Esophagus muscularis mucosa (tissue), 4 donors: ENCODE data around the gene PPP2R3A. TPM values are rescaled to one million over a fixed set of nuclear protein-coding genes. Genes with fewer than 3 reads are reported as not detected.
"Not testable (repeated sequence)": the region's sequence is repeated elsewhere in the genome, so short reads cannot be mapped to it uniquely, and the experiment has no call there.

Experiments used
- DNase-seq: peaks from one replicate; pipeline ENCODE4 v3.0.0-alpha.2; 2017; ENCODE audit errors: extremely low spot score
- H3K27ac ChIP-seq, 4 donors: fragments of 200-600 bp; sonication (generic); replicated peaks in 1 of 4; 1 replicate in 3 of 4; 2 replicates in 1 of 4; pipeline ENCODE4 v1.5.1; 2016 to 2019; ENCODE audit warnings: mild to moderate bottlenecking in 1 of 4
- H3K27me3 ChIP-seq, 4 donors: fragments of 200-600 bp; sonication (generic); one replicate each; pipeline versions ENCODE4 v1.5.1 to v1.6.0; 2016 to 2019
- H3K36me3 ChIP-seq, 4 donors: fragments of 200-600 bp; sonication (generic); one replicate each; pipeline ENCODE4 v1.5.1; 2016 to 2019
- H3K4me1 ChIP-seq, 4 donors: fragments of 200-600 bp; sonication (generic); one replicate each; pipeline ENCODE4 v1.5.1; 2016 to 2019
- H3K4me3 ChIP-seq, 4 donors: fragments of 200-600 bp; sonication (generic); 1 replicate in 2 of 4; 2 replicates in 2 of 4; pipeline ENCODE4 v1.5.1; 2016 to 2019; ENCODE audit warnings: mild to moderate bottlenecking in 4 of 4, moderate library complexity in 1 of 4
- H3K9me3 ChIP-seq, 4 donors: fragments of 200-600 bp; sonication (generic); 1 replicate in 3 of 4; 2 replicates in 1 of 4; pipeline ENCODE4 v1.5.1; 2016 to 2019
- EP300 ChIP-seq: sonication (generic); formaldehyde crosslinking; IDR thresholded peaks from one replicate; pipeline ENCODE4 v1.6.1; 2017; ENCODE audit warnings: antibody characterized with exemption
- POLR2A ChIP-seq: fragments of 450-650 bp; IDR thresholded peaks from one replicate; pipeline ENCODE4 v1.6.1; 2017; ENCODE audit warnings: antibody characterized with exemption, moderate library complexity, mild to moderate bottlenecking, low read depth
- POLR2AphosphoS5 ChIP-seq, 2 donors: sonication (generic); formaldehyde crosslinking; IDR thresholded peaks; one replicate each; pipeline ENCODE4 v1.6.1; 2017; ENCODE audit warnings: antibody characterized with exemption in 2 of 2
- WGBS: methylation state at CpG from one replicate; pipeline ENCODE4 v1.1.5; 2018; 5-methylcytosine and 5-hydroxymethylcytosine counted together
- intact Hi-C: fragments of 100-400 bp; cut with DNase I; formaldehyde crosslinking; loops from one replicate; pipeline ENCODE4 v1.15.1; 2023
- total RNA-seq, 4 donors: library from RNA; depleted of rRNA; stranded (reverse); fragments of >200 nt; gene quantifications; one replicate each; pipeline versions ENCODE4 v1.1.0 to v1.2.1, GENCODE V29; 2016
- TF ChIP-seq, protein P1 (sequence below), 3 experiments: fragments of 200-600 bp in 2 of 3; fragments of 450-650 bp in 1 of 3; sonication (generic) in 2 of 3; IDR thresholded peaks; one replicate each; pipeline ENCODE4 v1.5.1; 2017 to 2019; ENCODE audit warnings: antibody characterized with exemption in 3 of 3, mild to moderate bottlenecking in 2 of 3, moderate library complexity in 1 of 3

Gene PPP2R3A
- total RNA-seq, 4 donors from 2014 or later = 19.4 to 28.9 (median 26.3) TPM

DNA sequence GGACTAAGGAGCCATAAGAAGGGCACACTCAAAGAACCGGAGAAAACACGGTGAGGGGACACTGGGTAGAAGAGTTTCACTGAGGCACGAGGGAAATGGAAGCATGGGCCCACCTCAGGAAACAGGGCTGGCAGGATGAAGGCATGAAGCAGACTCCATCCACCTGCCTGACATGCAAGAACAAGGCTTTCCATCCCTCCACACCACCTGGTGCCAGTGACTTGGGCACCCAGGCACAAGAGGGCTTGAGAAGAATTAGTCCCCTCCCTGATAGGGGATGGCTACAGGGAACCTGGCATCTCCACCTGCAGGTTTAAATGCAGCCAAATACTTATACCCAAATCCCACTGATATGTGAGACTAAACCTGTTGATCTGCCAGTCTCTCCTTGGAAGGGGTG, 38.9 kb upstream of the PPP2R3A start:
- intact Hi-C loops = no loop called here

DNA sequence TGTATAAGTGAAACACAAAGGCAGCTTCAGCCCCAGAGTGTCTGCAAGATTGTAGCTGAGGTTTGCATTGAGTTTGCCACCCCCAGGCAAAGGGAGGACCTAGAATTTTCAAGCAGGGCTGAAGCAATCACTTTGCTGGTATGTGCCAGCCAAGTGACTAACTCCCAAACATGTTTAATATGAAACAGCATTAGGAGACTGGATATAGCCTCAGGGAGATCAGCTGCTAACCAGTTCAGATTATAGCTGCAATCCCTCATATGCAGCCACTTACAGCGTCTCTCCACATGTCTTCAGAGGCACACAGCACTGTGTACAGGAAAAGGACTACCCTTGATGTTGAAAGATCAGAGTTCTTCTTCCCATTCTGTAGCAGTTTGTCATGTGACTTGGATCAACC, 38.4 kb upstream of the PPP2R3A start:
- 60% methylated on average over 1 of the region's 1 CpG for WGBS
- no peak for TF ChIP-seq EP300
- no peak for TF ChIP-seq POLR2AphosphoS5 (IDR thresholded peaks at IDR 0.05)
- TF ChIP-seq, protein P1, sequence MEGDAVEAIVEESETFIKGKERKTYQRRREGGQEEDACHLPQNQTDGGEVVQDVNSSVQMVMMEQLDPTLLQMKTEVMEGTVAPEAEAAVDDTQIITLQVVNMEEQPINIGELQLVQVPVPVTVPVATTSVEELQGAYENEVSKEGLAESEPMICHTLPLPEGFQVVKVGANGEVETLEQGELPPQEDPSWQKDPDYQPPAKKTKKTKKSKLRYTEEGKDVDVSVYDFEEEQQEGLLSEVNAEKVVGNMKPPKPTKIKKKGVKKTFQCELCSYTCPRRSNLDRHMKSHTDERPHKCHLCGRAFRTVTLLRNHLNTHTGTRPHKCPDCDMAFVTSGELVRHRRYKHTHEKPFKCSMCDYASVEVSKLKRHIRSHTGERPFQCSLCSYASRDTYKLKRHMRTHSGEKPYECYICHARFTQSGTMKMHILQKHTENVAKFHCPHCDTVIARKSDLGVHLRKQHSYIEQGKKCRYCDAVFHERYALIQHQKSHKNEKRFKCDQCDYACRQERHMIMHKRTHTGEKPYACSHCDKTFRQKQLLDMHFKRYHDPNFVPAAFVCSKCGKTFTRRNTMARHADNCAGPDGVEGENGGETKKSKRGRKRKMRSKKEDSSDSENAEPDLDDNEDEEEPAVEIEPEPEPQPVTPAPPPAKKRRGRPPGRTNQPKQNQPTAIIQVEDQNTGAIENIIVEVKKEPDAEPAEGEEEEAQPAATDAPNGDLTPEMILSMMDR (IDR thresholded peaks at IDR 0.05) = no peak
- no peak for TF ChIP-seq POLR2A
- Histone ChIP-seq H3K4me1 (peaks cover 8 to 17% (median 12%) of the 10 kb centered on the region in 4 donors), H3K27me3 (no peaks in the 10 kb centered on the region), H3K9me3 (no peaks in the 10 kb centered on the region), H3K4me3 (no peak overlapping the region), H3K27ac (no peak overlapping the region), H3K36me3 (no peaks in the 10 kb centered on the region)
- DNase-seq = peak; percentile 66
- intact Hi-C loops = no loop called here

More for the DNA sequence above, 38.9 kb upstream of the PPP2R3A start:
- H3K4me3 ChIP-seq = no peak overlapping the region
- 88% methylated on average over 3 of the region's 3 CpGs for WGBS
- TF ChIP-seq POLR2A (no peak), EP300 (no peak), POLR2AphosphoS5 (IDR thresholded peaks at IDR 0.05) (no peak)
- TF ChIP-seq, protein P1 (IDR thresholded peaks at IDR 0.05) = no peak
- no peak overlapping the region for H3K27ac ChIP-seq
- H3K36me3 ChIP-seq = no peaks in the 10 kb centered on the region
- peaks cover 8 to 17% (median 12%) of the 10 kb centered on the region in 4 donors for H3K4me1 ChIP-seq
- peak; percentile 78 for DNase-seq
- H3K27me3 ChIP-seq = no peaks in the 10 kb centered on the region
- no peaks in the 10 kb centered on the region for H3K9me3 ChIP-seq

DNA sequence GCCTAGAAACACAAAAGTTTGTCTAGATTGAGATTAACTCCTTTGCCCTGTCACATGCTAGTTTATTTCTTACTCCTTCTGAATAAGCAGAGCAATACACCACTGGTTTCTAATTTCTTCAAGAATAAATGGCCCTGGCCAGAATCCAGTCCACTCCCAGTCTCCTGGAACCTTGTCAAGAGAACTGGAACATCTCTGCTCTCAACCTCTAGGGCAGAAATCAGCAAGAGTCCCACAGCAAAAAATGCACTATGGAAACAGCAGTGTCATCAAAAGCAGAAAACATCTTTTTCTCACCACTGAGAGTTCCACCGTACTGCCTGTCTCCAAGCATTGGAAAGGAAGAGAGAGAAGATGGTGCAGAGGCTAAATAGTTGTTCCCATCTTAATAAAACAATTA, 35.9 kb upstream of the PPP2R3A start:
- TF ChIP-seq EP300 (no peak), POLR2A (no peak), POLR2AphosphoS5 (IDR thresholded peaks at IDR 0.05) (no peak)
- TF ChIP-seq, protein P1 (IDR thresholded peaks at IDR 0.05) = peak in 1 of 3 experiments; percentile 29
- Histone ChIP-seq H3K27me3 (no peaks in the 10 kb centered on the region), H3K36me3 (no peaks in the 10 kb centered on the region), H3K4me1 (peaks cover 8 to 17% (median 12%) of the 10 kb centered on the region in 4 donors), H3K9me3 (no peaks in the 10 kb centered on the region), H3K4me3 (no peak overlapping the region), H3K27ac (peak overlapping the region in 3 of 4 donors; percentile 7 to 30 (median 7))
- WGBS = 42% methylated on average over 1 of the region's 1 CpG
- peak; percentile 85 for DNase-seq
- intact Hi-C loops = no loop called here

DNA sequence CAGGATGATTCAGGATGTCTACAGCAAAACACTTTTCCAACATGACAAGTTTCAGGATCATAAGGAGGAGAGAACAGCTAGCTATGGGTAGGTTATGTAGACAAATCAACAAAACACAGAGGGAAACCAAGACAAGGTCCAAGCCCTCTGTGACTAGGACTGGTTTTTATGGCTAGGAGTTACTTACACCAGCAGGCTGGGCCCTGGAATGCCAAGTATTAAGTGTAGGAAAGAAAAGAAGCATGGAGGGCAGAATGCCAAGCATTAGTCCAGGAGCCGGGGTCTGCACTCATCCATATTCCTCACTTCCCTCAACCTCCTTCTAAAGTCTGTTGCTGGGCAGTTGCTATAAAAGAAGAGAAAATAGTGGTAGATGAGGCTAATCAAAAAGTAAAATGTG, 35.3 kb upstream of the PPP2R3A start:
- Histone ChIP-seq H3K36me3 (no peaks in the 10 kb centered on the region), H3K4me1 (peaks cover 8 to 17% (median 12%) of the 10 kb centered on the region in 4 donors), H3K4me3 (no peak overlapping the region), H3K27me3 (no peaks in the 10 kb centered on the region), H3K27ac (peak overlapping the region in 2 of 4 donors; percentile 7 to 30), H3K9me3 (no peaks in the 10 kb centered on the region)
- TF ChIP-seq EP300 = no peak
- TF ChIP-seq POLR2AphosphoS5 (IDR thresholded peaks at IDR 0.05) = no peak
- TF ChIP-seq, protein P1 (IDR thresholded peaks at IDR 0.05) = no peak
- no peak for TF ChIP-seq POLR2A
- 14% methylated on average over 1 of the region's 1 CpG for WGBS
- intact Hi-C loops = no loop called here
- DNase-seq = no peak

DNA sequence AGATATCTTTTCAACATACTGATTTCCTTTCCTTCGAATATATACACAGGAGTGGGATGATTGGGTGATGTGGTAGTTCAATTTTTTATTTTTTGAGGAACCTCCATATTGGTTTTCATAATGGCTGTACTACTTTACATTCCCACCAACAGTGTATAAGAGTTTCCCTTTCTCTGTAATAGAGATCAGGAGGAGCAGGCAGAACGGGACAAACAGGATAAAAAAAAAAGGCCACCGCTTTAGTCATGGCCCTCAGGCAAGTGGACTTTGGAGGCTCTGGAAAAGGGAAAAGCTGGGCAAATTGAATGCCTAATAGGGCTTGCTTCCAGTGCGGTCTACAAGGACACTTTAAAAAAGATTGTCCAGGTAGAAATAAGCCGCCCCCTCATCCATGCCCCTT, 30.4 kb upstream of the PPP2R3A start:
- H3K4me3 ChIP-seq, DNase-seq, H3K9me3 ChIP-seq, intact Hi-C loops, H3K27ac ChIP-seq, H3K27me3 ChIP-seq, H3K36me3 ChIP-seq, H3K4me1 ChIP-seq: not testable (repeated sequence)
- 92% methylated on average over 5 of the region's 5 CpGs for WGBS

DNA sequence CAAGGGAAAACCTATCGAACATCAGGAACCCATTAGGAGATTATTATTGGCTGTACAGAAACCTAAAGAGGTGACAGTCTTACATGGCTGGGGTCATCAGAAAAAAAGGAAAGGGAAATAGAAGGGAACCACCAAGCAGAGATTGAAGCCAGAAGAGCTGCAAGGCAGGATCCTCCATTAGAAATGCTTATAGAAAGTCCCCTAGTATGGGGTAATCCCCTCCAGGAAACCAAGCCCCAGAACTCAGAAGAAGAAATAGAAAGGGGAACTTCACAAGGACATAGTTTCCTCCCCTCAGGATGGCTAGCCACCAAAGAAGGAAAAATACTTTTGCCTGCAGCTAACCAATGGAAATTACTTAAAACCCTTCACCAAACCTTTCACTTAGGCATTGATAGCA, 27.8 kb upstream of the PPP2R3A start:
- DNase-seq, H3K4me3 ChIP-seq, intact Hi-C loops, H3K27me3 ChIP-seq, H3K9me3 ChIP-seq, H3K4me1 ChIP-seq, H3K36me3 ChIP-seq, H3K27ac ChIP-seq: not testable (repeated sequence)
- WGBS = 100% methylated on average over 1 of the region's 1 CpG
